HFF-Myc (cell line): ENCODE measurements around the gene PSMB5.

Experiments
- DNase-seq: peaks from one replicate; pipeline ENCODE4 v3.0.0-alpha.2; 2011; ENCODE audit warnings: low read depth; ENCODE audit errors: extremely low read depth
- H3K4me3 ChIP-seq: replicated peaks from 2 replicates; pipeline ENCODE4 v1.5.1; 2011; ENCODE audit warnings: low read depth, mild to moderate bottlenecking, control low read depth, low read length
- CTCF ChIP-seq: IDR thresholded peaks from 2 replicates; pipeline ENCODE4 v1.5.1; 2012; ENCODE audit warnings: mild to moderate bottlenecking, low read depth, low read length, control low read depth; ENCODE audit errors: missing control alignments

PSMB5 gene

GRCh38 chr14:23066855-23067744 lies 32.4 kb upstream of the PSMB5 start:
- no peak for TF ChIP-seq CTCF
- H3K4me3 ChIP-seq: no peak overlapping the region
- DNase-seq: no peak

- H3K4me3 ChIP-seq: no peak overlapping the region
- TF ChIP-seq CTCF: no peak
- DNase-seq: no peak
Measured at GRCh38 chr14:23066368-23066767, 31.7 kb upstream of the PSMB5 start.

- H3K4me3 ChIP-seq: no peak overlapping the region
- TF ChIP-seq CTCF: no peak
- no peak for DNase-seq
Measured at GRCh38 chr14:23063601-23064000, 28.9 kb upstream of the PSMB5 start.

- peak; percentile 93 for DNase-seq
- no peak overlapping the region for H3K4me3 ChIP-seq
- no peak for TF ChIP-seq CTCF
Measured at GRCh38 chr14:23062002-23062401, 27.3 kb upstream of the PSMB5 start.

- no peak for TF ChIP-seq CTCF
- no peak overlapping the region for H3K4me3 ChIP-seq
- DNase-seq: no peak
Measured at GRCh38 chr14:23060536-23061260, 26.0 kb upstream of the PSMB5 start.

- H3K4me3 ChIP-seq: no peak overlapping the region
Measured at GRCh38 chr14:23058654-23059504, 24.2 kb upstream of the PSMB5 start.

More at GRCh38 chr14:23058654-23059504, 24.2 kb upstream of the PSMB5 start:
- no peak for DNase-seq
- TF ChIP-seq CTCF: no peak
